NOMO-1 (cell line): ENCODE measurements around the gene UROS.

Experiments used
- DNase-seq, 2 experiments: peaks; one replicate each; lab custom pipeline; 2025; ENCODE audit not compliant: unreplicated experiment in 2 of 2; lab: John Stamatoyannopoulos, UW

Gene UROS

GRCh38 chr10:125838802-125839575, 15.9 kb upstream of the UROS start:
- DNase-seq = no peak

GRCh38 chr10:125836746-125837145, 13.7 kb upstream of the UROS start:
- no peak for DNase-seq

- DNase-seq = no peak
These were observed 5.3 kb upstream of the UROS start for GRCh38 chr10:125828311-125828710.

GRCh38 chr10:125827133-125827532, 4.1 kb upstream of the UROS start:
- peak; percentile 18 to 41 for DNase-seq

- DNase-seq = peak in 1 of 2 experiments; percentile 8
These were observed 1.7 kb upstream of the UROS start for GRCh38 chr10:125824736-125825135.

GRCh38 chr10:125823663-125824251, 699 bp upstream of the UROS start:
- no peak for DNase-seq

GRCh38 chr10:125820701-125821100, 2.4 kb downstream of the UROS start:
- no peak for DNase-seq

- no peak for DNase-seq
These were observed 5.6 kb downstream of the UROS start for GRCh38 chr10:125817337-125817946.

- no peak for DNase-seq
These were observed 6.5 kb downstream of the UROS start for GRCh38 chr10:125816548-125816947.

- no peak for DNase-seq
These were observed 7.3 kb downstream of the UROS start for GRCh38 chr10:125815764-125816163.

GRCh38 chr10:125812128-125812750, 10.8 kb downstream of the UROS start:
- DNase-seq = no peak

- no peak for DNase-seq
These were observed 11.8 kb downstream of the UROS start for GRCh38 chr10:125811251-125811650.

- DNase-seq = no peak
These were observed 15.0 kb downstream of the UROS start for GRCh38 chr10:125808047-125808446.

GRCh38 chr10:125802739-125803138, 20.3 kb downstream of the UROS start:
- DNase-seq = no peak

GRCh38 chr10:125802131-125802530, 20.9 kb downstream of the UROS start:
- DNase-seq = no peak

GRCh38 chr10:125801574-125801973, 21.5 kb downstream of the UROS start:
- DNase-seq = no peak

- DNase-seq = no peak
These were observed 23.4 kb downstream of the UROS start for GRCh38 chr10:125799451-125800182.

GRCh38 chr10:125797994-125798662, 24.9 kb downstream of the UROS start:
- no peak for DNase-seq

GRCh38 chr10:125797424-125797823, 25.6 kb downstream of the UROS start:
- DNase-seq = no peak

- DNase-seq = no peak
These were observed 27.3 kb downstream of the UROS start for GRCh38 chr10:125795637-125796190.
